Skeletal muscle tissue (tissue), 4 donors: ENCODE data around the gene FPGS. TPM values are rescaled to one million over a fixed set of nuclear protein-coding genes. Genes with fewer than 3 reads are reported as not detected.
A peak's percentile ranks its signal among the peaks of the same experiment; 100 is the strongest.
"Not testable (repeated sequence)": the region's sequence is repeated elsewhere in the genome, so short reads cannot be mapped to it uniquely, and the experiment has no call there.

Experiments
- H3K27ac ChIP-seq: one replicate; pipeline ENCODE4 v1.7.0; 2013; ENCODE audit warnings: mild to moderate bottlenecking, low read depth, low read length, inconsistent platforms
- H3K27me3 ChIP-seq, 3 donors: one replicate each; pipeline ENCODE4 v1.7.0; 2013; ENCODE audit warnings: low read length in 3 of 3; ENCODE audit not compliant: control insufficient read depth in 3 of 3, insufficient read depth in 3 of 3
- H3K36me3 ChIP-seq, 3 donors: one replicate each; pipeline ENCODE4 v1.7.0; 2013; ENCODE audit warnings: low read length in 3 of 3; ENCODE audit not compliant: control insufficient read depth in 3 of 3, insufficient read depth in 3 of 3
- H3K4me1 ChIP-seq, 3 donors: one replicate each; pipeline ENCODE4 v1.7.0; 2013; ENCODE audit warnings: low read length in 3 of 3, mild to moderate bottlenecking in 3 of 3; ENCODE audit not compliant: control insufficient read depth in 3 of 3, insufficient read depth in 3 of 3
- H3K4me3 ChIP-seq, 3 donors: one replicate each; pipeline ENCODE4 v1.7.0; 2013; ENCODE audit warnings: low read length in 3 of 3
- H3K9ac ChIP-seq, 3 donors: one replicate each; pipeline ENCODE4 v1.7.0; 2013; ENCODE audit warnings: low read length in 3 of 3, mild to moderate bottlenecking in 3 of 3, moderate library complexity in 2 of 3, low read depth in 1 of 3
- H3K9me3 ChIP-seq, 3 donors: one replicate each; pipeline ENCODE4 v1.7.0; 2013; ENCODE audit warnings: low read length in 3 of 3; ENCODE audit not compliant: control insufficient read depth in 3 of 3
- total RNA-seq: library from RNA; depleted of rRNA; stranded (reverse); fragments of >200 nt; gene quantifications from one replicate; pipeline ENCODE4 v1.2.3, GENCODE V29; 2014
- donor health status: Osteomylitis.

The FPGS gene
- total RNA-seq: 41.2 TPM

- H3K4me3 ChIP-seq: peak within 1 kb of the TSS; percentile 89 to 93 (median 90)
- H3K36me3 ChIP-seq: peaks cover 18 to 19% (median 19%) of the 10 kb centered on the region in 3 donors
- no peaks in the 10 kb centered on the region for H3K9me3 ChIP-seq
- H3K27ac ChIP-seq: peak within 1 kb of the TSS; percentile 85
- H3K27me3 ChIP-seq: no peaks in the 10 kb centered on the region
- H3K4me1 ChIP-seq: peaks cover 21 to 28% (median 27%) of the 10 kb centered on the region in 3 donors
- peak within 1 kb of the TSS; percentile 90 to 98 (median 92) for H3K9ac ChIP-seq
These were observed at the start of gene FPGS for GRCh38 chr9:127802576-127803443. Gene FPGS (plus strand): TSS chr9:127802882. CDS start chr9:127802925, 43 bp downstream.

GRCh38 chr9:127753148-127753547 lies 49.5 kb upstream of the FPGS start:
- no peak overlapping the region for H3K4me3 ChIP-seq
- H3K27ac ChIP-seq: no peak overlapping the region
- H3K9ac ChIP-seq: no peak overlapping the region
- H3K36me3 ChIP-seq: peaks cover 6 to 11% (median 10%) of the 10 kb centered on the region in 3 donors
- peaks cover 20 to 37% (median 27%) of the 10 kb centered on the region in 3 donors for H3K27me3 ChIP-seq
- no peaks in the 10 kb centered on the region for H3K9me3 ChIP-seq
- peaks cover 0 to 7% (median 5%) of the 10 kb centered on the region in 3 donors for H3K4me1 ChIP-seq

GRCh38 chr9:127753622-127754021 lies 49.1 kb upstream of the FPGS start:
- H3K4me3 ChIP-seq: no peak overlapping the region
- H3K36me3 ChIP-seq: peaks cover 5 to 10% (median 10%) of the 10 kb centered on the region in 3 donors
- H3K27ac ChIP-seq: no peak overlapping the region
- peaks cover 0 to 7% (median 5%) of the 10 kb centered on the region in 3 donors for H3K4me1 ChIP-seq
- H3K9me3 ChIP-seq: no peaks in the 10 kb centered on the region
- no peak overlapping the region for H3K9ac ChIP-seq
- peaks cover 23 to 37% (median 27%) of the 10 kb centered on the region in 3 donors for H3K27me3 ChIP-seq

- H3K27ac ChIP-seq: no peak overlapping the region
- H3K4me1 ChIP-seq: peaks cover 0 to 7% (median 5%) of the 10 kb centered on the region in 3 donors
- H3K9me3 ChIP-seq: no peaks in the 10 kb centered on the region
- H3K4me3 ChIP-seq: no peak overlapping the region
- peaks cover 27 to 37% (median 27%) of the 10 kb centered on the region in 3 donors for H3K27me3 ChIP-seq
- H3K36me3 ChIP-seq: peaks cover 2 to 4% (median 3%) of the 10 kb centered on the region in 3 donors
- H3K9ac ChIP-seq: no peak overlapping the region
These were observed 48.3 kb upstream of the FPGS start for GRCh38 chr9:127754099-127755060.

GRCh38 chr9:127755061-127756060 lies 47.3 kb upstream of the FPGS start:
- Histone ChIP-seq H3K4me1 (peaks cover 0 to 7% (median 7%) of the 10 kb centered on the region in 3 donors), H3K27ac (no peak overlapping the region), H3K9ac (no peak overlapping the region), H3K27me3 (peaks cover 27 to 37% (median 27%) of the 10 kb centered on the region in 3 donors), H3K36me3 (no peaks in the 10 kb centered on the region), H3K4me3 (no peak overlapping the region), H3K9me3 (no peaks in the 10 kb centered on the region)

GRCh38 chr9:127756233-127756632 lies 46.4 kb upstream of the FPGS start:
- Histone ChIP-seq H3K4me1 (peaks cover 3 to 10% (median 9%) of the 10 kb centered on the region in 3 donors), H3K4me3 (no peak overlapping the region), H3K9me3 (no peaks in the 10 kb centered on the region), H3K9ac (no peak overlapping the region), H3K36me3 (no peaks in the 10 kb centered on the region), H3K27ac (no peak overlapping the region), H3K27me3 (peaks cover 27 to 37% (median 29%) of the 10 kb centered on the region in 3 donors)

- not testable (repeated sequence) for H3K9me3 ChIP-seq, H3K4me3 ChIP-seq, H3K9ac ChIP-seq, H3K27ac ChIP-seq, H3K36me3 ChIP-seq
- peaks cover 27 to 37% (median 29%) of the 10 kb centered on the region in 3 donors for H3K27me3 ChIP-seq
- H3K4me1 ChIP-seq: peaks cover 8 to 14% (median 14%) of the 10 kb centered on the region in 3 donors
These were observed 45.9 kb upstream of the FPGS start for GRCh38 chr9:127756776-127757175.

GRCh38 chr9:127758843-127759242 lies 43.8 kb upstream of the FPGS start:
- no peaks in the 10 kb centered on the region for H3K36me3 ChIP-seq
- H3K9me3 ChIP-seq: no peaks in the 10 kb centered on the region
- peaks cover 14 to 25% (median 20%) of the 10 kb centered on the region in 3 donors for H3K4me1 ChIP-seq
- peaks cover 15 to 24% (median 18%) of the 10 kb centered on the region in 3 donors for H3K27me3 ChIP-seq
- H3K9ac ChIP-seq: no peak overlapping the region
- no peak overlapping the region for H3K4me3 ChIP-seq
- no peak overlapping the region for H3K27ac ChIP-seq

- Histone ChIP-seq H3K27me3 (peaks cover 6 to 9% (median 7%) of the 10 kb centered on the region in 3 donors), H3K9ac (no peak overlapping the region), H3K36me3 (no peaks in the 10 kb centered on the region), H3K4me1 (peaks cover 20 to 30% (median 24%) of the 10 kb centered on the region in 3 donors), H3K9me3 (no peaks in the 10 kb centered on the region), H3K4me3 (peak overlapping the region in 1 of 3 donors; percentile 49), H3K27ac (no peak overlapping the region)
These were observed 41.6 kb upstream of the FPGS start for GRCh38 chr9:127761061-127761460.
